Left renal pelvis (tissue), 4 donors: ENCODE results near the gene PDGFD. TPM values are rescaled to one million over a fixed set of nuclear protein-coding genes. Genes with fewer than 3 reads are reported as not detected.

Source experiments
- DNase-seq, 4 donors: peaks; one replicate each; pipeline ENCODE4 v3.0.0-alpha.2; 2013; ENCODE audit warnings: low read depth in 4 of 4, low spot score in 3 of 4
- polyA plus RNA-seq, 4 donors: library from polyadenylated mRNA; unstranded; fragments of 120-200 nt; gene quantifications; one replicate each; pipeline ENCODE4 v1.2.1, GENCODE V29; 2013; ENCODE audit not compliant: insufficient read length in 4 of 4

The PDGFD gene
- polyA plus RNA-seq, 4 donors, result 20.7 to 84.9 (median 36.6) TPM

DNA sequence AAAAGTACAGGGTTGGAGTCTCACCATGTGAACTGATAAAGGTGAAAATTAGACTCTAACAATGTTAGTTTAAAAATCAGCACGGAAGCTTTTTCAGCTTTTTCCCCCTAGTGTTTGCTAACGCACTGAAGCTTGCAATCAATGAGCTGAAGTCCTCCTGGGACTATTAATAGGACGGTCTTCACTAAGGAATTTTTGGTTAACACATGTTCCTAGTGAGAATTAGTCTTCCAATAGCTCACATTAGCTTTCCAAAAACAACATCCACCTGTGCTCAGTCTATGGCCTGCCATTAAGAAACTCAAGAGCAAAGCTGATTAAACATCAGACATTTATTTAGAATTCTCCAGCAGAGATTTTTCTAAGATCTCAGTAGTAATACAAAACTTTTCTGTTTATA lies 154.2 kb downstream of the PDGFD start:
- DNase-seq, result no peak

DNA sequence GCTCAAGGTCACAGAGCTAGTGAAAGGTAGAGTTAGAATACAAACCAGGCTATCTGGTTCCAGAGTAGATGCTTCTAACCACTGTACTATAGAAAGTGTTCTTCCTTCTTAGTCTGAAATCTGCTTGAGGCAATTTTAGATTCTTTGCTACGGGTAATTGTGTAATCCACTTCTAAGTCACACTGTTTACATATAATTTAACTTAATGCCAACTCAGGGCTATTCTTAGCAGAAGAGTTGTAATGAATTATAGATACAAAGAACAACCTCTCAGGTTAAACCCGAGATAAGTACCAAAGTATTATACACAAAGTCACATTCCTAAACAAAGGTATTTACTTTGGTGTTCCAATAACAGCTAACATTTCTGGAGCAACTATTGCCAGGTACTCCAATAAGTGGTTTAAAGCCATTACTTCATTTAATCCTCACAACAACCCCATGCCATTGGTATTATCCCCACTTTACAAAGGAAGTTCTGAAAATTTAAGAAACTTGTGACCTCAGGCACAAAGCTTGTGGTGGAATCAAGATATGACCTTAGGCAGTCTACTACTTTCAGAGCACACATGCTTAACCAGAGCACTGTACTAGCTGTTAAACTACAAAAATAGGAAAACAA lies 158.6 kb downstream of the PDGFD start:
- DNase-seq, result no peak

DNA sequence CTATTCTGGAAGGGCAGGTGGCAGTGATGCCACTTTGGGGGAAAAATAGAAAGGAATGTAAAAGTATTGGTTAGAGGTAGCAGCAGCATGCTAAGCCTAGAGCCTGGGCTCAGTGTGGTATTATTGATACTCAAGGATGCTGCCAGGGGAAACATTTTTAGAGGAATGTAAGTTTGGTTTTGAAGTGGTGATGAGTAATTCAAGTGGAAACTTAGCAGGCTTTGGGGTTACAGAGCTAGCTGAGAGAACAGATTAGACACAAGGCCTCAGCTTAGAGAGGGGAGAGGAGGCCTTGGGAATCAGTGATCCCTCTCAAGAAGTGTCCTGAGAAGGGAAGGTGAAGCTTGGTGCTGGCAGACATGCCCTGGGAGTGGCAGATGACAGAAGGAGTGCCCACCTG lies 160.5 kb downstream of the PDGFD start:
- DNase-seq, result no peak

DNA sequence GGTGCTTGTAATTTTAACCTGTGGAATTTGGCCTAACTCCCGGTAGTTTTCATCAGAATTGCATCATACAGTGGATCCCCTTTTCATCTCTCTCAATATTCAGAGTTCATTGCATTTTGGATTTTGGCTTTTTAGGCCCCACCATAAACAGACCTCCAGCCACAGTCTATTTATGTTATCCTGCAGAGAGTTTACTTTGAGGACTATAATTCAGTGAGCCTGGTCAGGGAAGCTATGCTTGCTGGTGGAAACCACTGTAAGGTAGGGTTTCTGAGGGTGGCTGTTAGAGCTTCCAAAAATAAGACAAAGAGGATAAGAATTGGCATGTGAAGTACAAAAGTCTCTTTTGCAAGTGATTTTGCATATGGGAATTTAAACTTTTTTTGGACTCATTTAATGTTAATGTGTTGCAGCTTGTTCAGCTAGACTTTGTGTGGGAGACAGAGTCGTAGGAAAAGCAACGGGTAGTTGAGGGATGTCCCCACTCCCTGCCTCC lies 162.3 kb downstream of the PDGFD start:
- DNase-seq, result no peak

DNA sequence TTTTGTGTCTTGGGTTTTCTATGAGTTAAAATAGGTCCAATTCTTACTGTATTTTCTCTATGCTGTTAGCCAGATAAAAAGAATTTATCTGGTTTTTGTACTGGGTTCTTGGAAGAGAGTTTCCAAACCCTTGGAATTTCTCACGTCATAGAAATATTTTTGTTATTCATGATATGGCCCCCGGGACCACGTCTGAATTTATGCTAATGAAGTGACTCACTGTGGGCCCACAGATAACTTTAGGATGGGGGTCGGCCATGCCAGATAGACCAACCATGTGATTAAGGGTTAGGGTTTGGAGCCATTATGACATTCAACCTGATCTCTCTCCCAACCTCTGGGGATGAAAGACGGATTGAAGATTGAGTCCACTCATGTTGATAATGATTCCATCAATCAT lies 163.1 kb downstream of the PDGFD start:
- DNase-seq, result no peak

DNA sequence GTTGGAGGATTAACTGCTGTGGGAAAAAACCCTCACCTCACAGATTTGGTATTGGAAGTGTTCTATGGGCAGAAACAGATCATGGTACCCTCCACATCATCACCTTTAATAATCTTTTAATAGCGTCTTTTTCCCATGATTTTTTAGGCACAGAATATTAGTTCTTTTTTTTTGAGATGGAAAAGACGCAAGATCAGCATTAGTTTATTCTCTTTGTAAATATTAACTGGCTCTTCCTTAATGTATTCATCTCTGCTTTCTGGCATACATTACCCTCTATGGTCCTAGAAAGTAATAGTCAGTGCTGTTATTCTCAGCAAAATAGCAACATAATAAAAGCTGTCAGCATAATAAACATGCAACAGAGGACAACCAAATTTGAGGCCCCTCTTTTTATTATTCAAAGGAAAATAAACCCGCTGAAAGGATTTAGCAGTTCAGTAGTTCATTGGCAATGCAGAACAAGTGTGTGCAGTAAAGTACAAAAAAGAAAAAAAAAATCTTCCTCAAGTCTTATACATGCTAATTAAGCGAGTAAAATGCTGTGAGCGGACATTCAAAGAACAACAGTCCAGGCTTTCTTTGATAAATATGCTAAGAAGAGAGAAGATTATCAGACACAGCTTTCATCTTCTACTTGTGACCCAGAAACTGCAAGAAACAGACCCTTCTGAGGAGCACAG lies 165.0 kb downstream of the PDGFD start:
- DNase-seq, result no peak

DNA sequence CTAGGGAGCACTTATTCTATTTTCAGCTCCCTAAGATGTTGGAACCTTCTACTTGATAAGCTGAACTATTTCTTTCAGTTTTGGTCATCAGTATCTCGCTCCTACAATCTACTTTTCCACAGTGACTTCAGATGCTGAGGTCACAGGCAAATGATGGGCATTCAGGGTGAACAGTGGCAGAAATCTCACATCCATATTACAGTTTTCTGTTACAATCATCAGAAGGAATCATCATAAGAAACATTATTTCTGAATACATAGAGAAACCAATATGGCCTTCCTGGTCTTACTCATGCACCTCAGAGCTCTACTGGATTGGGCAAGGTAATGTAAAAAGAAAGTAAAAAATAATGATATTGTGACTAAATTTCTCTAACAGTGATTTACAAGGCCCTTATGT lies 166.9 kb downstream of the PDGFD start:
- no peak for DNase-seq

DNA sequence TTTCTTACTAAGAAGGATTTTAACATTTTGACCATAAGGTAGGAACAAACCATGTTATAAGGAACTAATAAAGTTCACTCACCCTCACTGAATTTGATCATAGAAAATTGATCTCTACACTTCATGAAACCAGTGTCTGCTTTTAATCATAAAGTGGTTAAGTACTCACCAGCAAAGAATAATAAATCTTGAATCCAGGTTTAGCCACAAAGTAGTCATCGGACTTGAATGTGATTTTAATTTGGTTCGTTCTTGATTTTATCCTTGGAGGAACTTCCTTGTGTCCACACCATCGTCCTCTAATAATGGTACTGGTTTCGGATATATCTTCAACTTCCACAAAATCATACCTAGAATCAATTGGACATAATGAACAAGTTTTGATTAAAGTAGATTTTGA lies 168.1 kb downstream of the PDGFD start:
- DNase-seq, result no peak

DNA sequence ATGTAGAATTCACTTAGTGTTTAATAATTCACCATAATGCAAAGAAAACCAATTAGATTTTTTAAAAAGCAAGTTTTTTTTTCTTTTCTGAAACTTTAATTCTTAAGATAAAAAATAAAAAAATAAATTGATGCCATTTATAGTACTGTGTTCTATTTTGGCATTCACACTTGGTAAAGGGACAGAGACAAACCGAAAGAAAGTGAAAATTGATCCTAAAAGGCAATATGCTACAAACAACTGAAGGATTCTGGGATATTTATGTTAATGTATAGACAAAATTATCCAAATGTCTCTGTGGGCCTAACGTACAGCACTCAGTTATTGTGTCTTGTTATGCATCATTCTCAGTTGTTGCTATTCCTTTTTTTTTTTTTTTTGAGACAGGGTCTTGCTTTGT lies 169.4 kb downstream of the PDGFD start:
- DNase-seq, result no peak

DNA sequence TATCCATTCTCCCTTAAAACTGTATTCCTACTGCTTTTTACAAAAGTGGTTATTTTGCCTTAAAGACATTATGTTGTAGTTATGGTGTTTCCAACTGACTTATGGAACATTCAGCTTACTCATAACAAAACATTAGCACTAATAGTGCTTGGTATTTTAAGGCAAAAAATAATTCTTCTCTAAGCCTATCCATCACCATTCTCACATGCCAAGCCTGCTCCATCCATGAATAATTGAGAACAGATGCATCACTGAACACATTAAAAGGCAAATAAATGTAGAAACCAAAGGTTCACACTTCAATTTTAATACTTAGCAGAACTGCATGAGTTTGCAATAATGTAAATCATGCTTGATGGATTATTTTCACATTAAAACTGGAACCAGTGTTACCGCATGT lies 169.9 kb downstream of the PDGFD start:
- DNase-seq, result no peak

DNA sequence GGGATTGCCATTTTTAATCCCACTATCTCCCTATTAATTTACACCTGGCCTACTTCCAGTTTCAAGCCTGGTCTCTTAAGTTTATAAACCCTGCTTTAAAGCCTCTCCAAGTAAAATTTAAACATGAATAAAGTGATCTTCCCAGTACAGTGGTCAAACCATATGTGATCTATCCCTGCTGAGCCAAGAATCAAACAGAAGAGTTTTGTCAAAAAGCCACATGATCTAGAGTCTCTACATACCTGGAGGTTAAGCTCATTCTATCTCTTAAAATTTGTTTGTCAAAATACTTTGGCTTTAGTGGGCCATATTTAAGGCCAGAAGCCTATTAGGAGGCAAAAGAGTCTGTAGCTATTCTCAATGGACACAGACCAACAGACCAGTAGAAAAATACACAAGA lies 170.4 kb downstream of the PDGFD start:
- DNase-seq, result no peak

DNA sequence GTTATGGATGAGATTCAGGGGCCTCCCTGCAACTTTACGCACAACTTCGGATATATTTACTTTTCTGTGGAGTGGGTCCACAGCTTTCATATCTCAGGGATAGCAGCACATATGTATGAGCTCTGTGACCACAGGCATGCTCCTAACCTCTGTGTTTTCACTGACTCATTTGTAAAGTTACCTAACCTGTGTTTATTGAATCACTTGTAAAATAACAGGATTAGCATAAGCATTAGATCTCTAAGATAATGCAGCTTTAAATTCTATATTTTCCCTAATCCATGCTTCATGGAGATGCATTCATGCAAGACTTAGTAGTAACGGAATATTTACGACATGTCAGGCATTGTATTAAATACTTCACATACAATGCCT lies 175.4 kb downstream of the PDGFD start:
- no peak for DNase-seq

DNA sequence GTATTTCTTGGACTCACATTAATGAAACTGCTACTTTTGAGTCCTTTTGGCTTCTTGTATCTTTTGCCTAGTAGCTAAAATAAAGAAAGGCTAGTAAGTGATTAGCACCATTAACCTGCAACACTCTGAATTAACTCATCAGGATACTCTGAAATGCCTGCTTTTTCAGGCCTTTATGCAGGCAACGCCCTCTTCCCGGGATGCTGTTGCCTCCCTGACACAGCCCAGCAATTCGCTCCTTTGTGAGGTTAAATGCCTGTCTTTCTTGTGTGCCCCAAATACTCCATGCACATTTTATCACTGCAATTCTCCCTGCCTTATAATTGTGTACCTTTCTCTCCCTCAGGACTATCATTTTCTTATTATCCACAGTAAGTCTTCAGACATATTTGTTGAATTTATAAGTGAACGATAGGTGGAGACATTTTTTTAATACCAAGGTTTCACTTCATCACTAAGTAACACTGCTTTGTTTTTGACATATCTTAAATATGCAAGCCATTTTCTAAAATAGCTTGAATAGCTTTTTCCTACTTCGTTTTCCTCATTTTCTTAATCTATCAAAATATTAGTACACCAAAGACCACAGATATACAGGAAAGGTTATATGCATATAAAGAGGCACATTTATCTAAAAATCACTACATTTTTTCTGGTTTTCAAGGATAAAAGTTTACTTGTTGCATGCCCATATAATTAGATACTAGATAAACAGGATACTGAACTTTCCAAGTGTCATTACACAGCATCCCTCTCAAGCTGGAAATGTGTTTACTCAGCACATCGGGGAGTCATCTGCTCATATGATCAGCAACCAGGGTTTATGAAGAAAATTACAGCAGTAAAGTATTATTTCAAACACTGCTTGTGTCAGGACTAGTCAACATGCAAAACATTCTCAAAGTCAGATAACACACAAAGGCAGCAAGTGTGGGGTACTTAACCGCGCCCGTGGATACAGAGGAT lies 176.0 kb downstream of the PDGFD start:
- no peak for DNase-seq

DNA sequence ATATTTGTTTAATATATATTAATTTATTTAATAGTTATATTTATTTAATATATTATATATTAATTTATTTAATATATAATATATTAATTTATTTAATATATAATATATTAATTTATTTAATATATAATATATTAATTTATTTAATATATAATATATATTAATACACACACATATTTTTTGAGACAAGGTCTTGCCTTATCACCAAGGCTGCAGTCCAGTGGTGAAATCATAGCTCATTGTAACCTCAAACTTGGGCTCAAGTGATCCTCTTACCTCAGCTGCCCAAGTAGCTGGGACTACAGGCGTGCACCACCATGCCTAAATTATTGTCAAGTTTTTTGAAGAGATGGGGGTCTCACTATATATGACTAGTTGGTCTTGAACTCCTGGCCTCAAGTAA lies 178.9 kb downstream of the PDGFD start:
- DNase-seq, result no peak

DNA sequence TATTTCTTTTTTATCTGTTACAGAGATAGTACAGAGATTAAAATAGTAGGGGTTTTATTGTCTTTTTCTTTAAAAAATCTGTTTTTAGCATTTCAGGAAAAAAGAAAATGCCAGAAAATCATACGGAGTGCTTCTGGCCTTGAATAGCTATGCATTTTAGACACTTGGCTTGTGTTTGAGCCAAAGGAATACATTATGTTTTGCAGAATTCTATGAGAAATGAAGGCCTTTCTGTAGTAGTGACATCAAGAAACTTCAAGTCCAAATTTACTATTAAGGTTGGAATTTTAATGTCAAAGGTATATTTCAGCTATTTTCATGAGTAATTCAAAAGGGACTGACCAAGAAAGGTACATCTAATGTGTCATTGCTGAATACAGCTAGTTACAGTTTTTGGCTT lies 183.8 kb downstream of the PDGFD start:
- DNase-seq, result no peak

DNA sequence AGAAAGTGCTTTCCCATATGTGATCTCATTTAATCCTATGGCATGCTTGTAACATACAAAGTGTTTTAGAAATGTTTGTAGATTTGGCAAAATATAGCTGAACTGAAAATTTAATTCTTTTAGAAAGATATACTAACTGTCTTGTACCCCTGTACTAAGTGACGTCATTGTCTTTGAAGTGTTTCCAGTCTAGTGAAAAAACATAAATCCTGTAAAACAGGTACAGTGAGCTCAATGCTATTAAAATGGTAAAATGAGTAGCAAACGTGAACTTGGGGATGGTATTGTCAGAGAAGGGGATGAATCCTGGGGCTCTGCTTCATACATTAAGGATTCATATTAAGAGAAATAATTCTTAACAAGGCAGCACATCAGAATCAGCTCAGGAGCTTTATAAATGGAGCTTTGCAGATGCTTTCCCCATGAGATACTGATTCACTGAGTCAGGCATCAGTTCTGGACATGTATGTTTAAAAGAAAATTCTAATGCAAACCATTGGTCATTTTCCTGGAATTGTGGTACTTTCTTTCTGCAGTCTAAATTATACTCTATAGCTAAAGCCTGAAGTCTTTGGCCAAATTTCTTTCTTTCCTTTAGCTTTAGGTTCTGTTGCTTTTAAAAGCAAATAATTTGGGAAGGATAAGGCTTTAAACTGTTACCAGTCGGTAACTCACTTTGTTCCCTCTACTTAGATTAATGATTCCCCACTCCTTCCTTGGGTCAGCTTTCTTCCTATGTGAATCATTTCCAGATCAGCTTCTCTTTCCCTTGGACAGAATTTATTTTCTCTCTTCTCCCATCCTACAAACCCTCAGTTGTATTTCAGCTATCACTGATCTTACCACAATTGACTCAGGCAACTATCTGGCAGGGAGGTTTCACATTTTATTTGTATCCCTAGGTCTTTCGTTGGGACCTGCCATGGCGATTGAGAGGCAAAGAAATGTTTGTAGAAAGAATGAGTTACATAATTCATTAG lies 185.0 kb downstream of the PDGFD start:
- no peak for DNase-seq

DNA sequence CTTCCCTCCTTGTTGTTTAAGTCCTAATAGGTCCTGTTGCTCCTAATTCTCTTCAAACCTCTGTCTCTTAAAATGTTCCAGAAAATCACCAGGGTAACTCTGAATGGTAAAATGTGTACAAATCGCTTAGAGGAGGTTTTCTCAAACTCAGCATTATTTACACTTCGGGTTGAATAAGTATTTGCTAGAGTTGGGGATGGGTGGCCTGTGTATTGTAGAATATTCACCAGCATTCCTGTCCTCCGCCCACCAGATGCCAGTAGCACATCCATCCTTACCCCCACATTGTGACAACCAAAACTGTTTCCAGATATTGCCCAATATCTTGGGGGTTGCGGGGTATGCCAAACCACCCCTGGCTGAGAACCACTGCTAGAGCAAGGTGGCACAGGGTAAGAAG lies 191.9 kb downstream of the PDGFD start:
- no peak for DNase-seq

DNA sequence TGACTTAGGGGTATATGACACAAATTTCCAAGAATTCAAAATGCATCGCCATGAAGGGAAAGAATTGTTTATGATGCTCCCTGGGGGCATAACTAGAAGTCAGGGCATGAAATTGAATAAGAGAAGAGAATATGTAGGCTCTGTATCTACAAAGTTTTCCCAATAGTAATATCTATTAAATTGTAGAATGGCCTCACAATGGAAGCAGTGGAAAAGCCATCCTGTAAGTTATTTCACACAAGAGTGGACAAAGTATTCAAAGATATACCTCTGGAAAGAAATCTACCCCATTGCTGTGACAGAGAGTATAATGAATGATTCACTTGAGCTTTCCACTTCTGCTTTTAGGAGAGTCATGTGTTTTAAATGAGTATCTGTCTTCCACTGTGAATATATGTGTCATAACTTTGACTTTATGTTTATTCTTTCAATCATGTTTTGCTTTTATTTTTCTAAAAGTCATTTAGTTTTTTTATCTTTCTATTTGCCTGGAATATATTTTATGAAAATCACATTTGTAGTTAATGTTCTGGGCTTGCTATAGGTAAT lies 193.2 kb downstream of the PDGFD start:
- DNase-seq, result no peak

DNA sequence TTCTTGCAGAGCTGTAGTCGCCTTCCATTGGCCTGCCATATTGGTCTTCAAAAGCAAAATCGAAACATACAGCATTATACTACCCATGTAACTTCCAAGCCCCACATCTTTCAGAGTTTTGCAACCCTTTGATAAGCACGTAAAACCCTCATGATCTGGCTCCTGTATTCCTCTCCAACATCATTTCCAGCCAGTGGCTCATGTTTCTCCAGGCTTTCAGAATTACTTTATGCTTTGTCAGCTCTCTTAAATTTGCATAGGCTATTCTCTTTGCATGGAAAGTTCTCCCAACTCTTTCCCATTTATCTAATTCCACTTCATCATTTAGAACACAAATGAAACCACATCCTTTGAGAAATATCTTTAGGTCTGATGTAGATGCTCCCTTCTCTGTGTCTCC lies 195.3 kb downstream of the PDGFD start:
- no peak for DNase-seq

DNA sequence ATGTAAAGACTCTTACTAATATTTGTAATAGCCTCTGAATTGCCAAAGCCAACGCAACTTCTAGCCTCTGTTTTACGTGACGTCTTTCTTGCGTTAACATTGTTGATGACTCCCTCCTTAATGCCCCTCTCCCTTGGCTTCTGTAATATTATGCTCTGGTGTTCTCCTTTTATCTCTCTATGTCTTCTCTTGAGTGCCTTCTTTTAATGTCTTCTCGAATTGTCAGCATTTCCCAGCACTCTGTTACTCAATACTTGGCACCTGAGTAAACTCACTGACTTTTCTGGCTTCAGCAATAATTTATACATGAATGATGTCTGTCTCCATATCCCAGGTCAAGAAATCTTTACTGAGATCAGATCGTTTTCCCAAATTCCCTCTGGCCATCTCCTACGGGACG lies 196.0 kb downstream of the PDGFD start:
- no peak for DNase-seq
